WTC11 (cell line): Measurements from ENCODE around the gene POLG.

ENCODE experiments used
- CBFB ChIP-seq: sonication (generic); formaldehyde crosslinking; IDR thresholded peaks from 2 replicates; pipeline ENCODE4 v1.8.1; 2022; ENCODE audit warnings: mild to moderate bottlenecking, low read depth, missing genetic modification reagents
- CTCF ChIP-seq: fragments of 200-600 bp; IDR thresholded peaks from 2 replicates; pipeline ENCODE4 v1.8.0; 2022; ENCODE audit warnings: antibody characterized with exemption
- ELF4 ChIP-seq: sonication (generic); formaldehyde crosslinking; IDR thresholded peaks from 2 replicates; pipeline ENCODE4 v1.8.1; 2022; ENCODE audit warnings: low read depth, mild to moderate bottlenecking, moderate library complexity, missing genetic modification reagents
- ESRRA ChIP-seq: sonication (generic); formaldehyde crosslinking; IDR thresholded peaks from 2 replicates; pipeline ENCODE4 v1.8.1; 2022; ENCODE audit warnings: mild to moderate bottlenecking, missing genetic modification reagents, borderline replicate concordance
- FOXK1 ChIP-seq: sonication (generic); formaldehyde crosslinking; IDR thresholded peaks from 2 replicates; pipeline ENCODE4 v1.8.0; 2022; ENCODE audit warnings: mild to moderate bottlenecking, moderate library complexity, missing genetic modification reagents
- HMGXB4 ChIP-seq: sonication (generic); formaldehyde crosslinking; IDR thresholded peaks from 2 replicates; pipeline ENCODE4 v1.8.1; 2023; ENCODE audit warnings: mild to moderate bottlenecking, moderate library complexity, missing genetic modification reagents
- IRF2 ChIP-seq: sonication (generic); formaldehyde crosslinking; IDR thresholded peaks from 2 replicates; pipeline ENCODE4 v1.8.0; 2022; ENCODE audit warnings: low read depth, missing genetic modification reagents, borderline replicate concordance
- JUN ChIP-seq: sonication (generic); formaldehyde crosslinking; IDR thresholded peaks from 2 replicates; pipeline ENCODE4 v1.8.0; 2023; ENCODE audit warnings: mild to moderate bottlenecking, missing genetic modification reagents
- NFYB ChIP-seq: sonication (generic); formaldehyde crosslinking; conservative IDR thresholded peaks from 2 replicates; pipeline ENCODE4 v1.8.0; 2022; ENCODE audit warnings: low read depth, missing genetic modification reagents
- TEAD4 ChIP-seq: sonication (generic); formaldehyde crosslinking; IDR thresholded peaks from 2 replicates; pipeline ENCODE4 v1.8.0; 2022; ENCODE audit warnings: mild to moderate bottlenecking, missing genetic modification reagents
- ZMAT4 ChIP-seq: fragments of 250-450 bp; sonication (Bioruptor Pico); IDR thresholded peaks from 2 replicates; pipeline ENCODE4 v1.9.0; 2021; ENCODE audit warnings: mild to moderate bottlenecking
- ZNF263 ChIP-seq: sonication (generic); formaldehyde crosslinking; IDR thresholded peaks from 2 replicates; pipeline ENCODE4 v1.8.1; 2022; ENCODE audit warnings: low read depth, mild to moderate bottlenecking, moderate library complexity, missing genetic modification reagents

GRCh38 chr15:89370120-89370977, 35.7 kb upstream of the POLG start:
- TF ChIP-seq ZMAT4 (CRISPR knock-in tag) (no peak), ZNF263 (CRISPR knock-in tag) (no peak), CTCF (no peak), ELF4 (CRISPR knock-in tag) (no peak), TEAD4 (no peak), NFYB (CRISPR knock-in tag) (no peak), ESRRA (CRISPR knock-in tag) (no peak), IRF2 (CRISPR knock-in tag) (no peak), FOXK1 (CRISPR knock-in tag) (no peak), HMGXB4 (CRISPR knock-in tag) (no peak), JUN (CRISPR knock-in tag) (peak; percentile 76; the same call in 1 of the 2 replicates), CBFB (CRISPR knock-in tag) (no peak)
